Brain microvascular endothelial cell (primary cell): ENCODE data around the gene FLII.

ENCODE experiments used
- DNase-seq: peaks from one replicate; pipeline ENCODE4 v3.0.0-alpha.2; 2020
- H3K27ac ChIP-seq: fragments of 250-450 bp; sonication (Bioruptor Pico); 2 replicates; pipeline ENCODE4 v1.5.1; 2020; ENCODE audit warnings: mild to moderate bottlenecking, moderate library complexity
- H3K27me3 ChIP-seq: fragments of 250-450 bp; sonication (Bioruptor Pico); replicated peaks from 2 replicates; pipeline ENCODE4 v1.5.1; 2020; ENCODE audit warnings: mild to moderate bottlenecking
- H3K36me3 ChIP-seq: fragments of 250-450 bp; sonication (Bioruptor Pico); replicated peaks from 2 replicates; pipeline ENCODE4 v1.5.1; 2020; ENCODE audit warnings: mild to moderate bottlenecking
- H3K4me3 ChIP-seq: 2 replicates; pipeline ENCODE4 v1.5.1; 2011; ENCODE audit warnings: low read depth, mild to moderate bottlenecking, control low read depth, low read length, moderate library complexity
- CTCF ChIP-seq: IDR thresholded peaks from 2 replicates; pipeline ENCODE4 v1.5.1; 2011; ENCODE audit warnings: low read depth, mild to moderate bottlenecking, moderate library complexity, low read length, control low read depth, inconsistent platforms; ENCODE audit errors: missing control alignments
- in situ Hi-C: cut with HindIII; loops from 2 replicates; pipeline ENCODE4 v1.10.0; 2017; ENCODE audit warnings: low sequenced_read_pairs, low pct_ligation_motif_present

The FLII gene

GRCh38 chr17:18270046-18270931 is 11.8 kb upstream of the FLII start:
- no peaks in the 10 kb centered on the region for H3K27me3 ChIP-seq
- H3K36me3 ChIP-seq, result peaks cover 18% of the 10 kb centered on the region
- in situ Hi-C loops, result no loop called here
- DNase-seq, result no peak
- no peak overlapping the region for H3K27ac ChIP-seq
- TF ChIP-seq CTCF, result no peak
- no peak overlapping the region for H3K4me3 ChIP-seq

- TF ChIP-seq CTCF, result no peak
- Histone ChIP-seq H3K36me3 (peaks cover 13% of the 10 kb centered on the region), H3K27me3 (no peaks in the 10 kb centered on the region), H3K27ac (no peak overlapping the region), H3K4me3 (no peak overlapping the region)
- DNase-seq, result no peak
- in situ Hi-C loops, result no loop called here
Observed at GRCh38 chr17:18267927-18268711, 9.6 kb upstream of the FLII start.

- no peak overlapping the region for H3K27ac ChIP-seq
- no peaks in the 10 kb centered on the region for H3K27me3 ChIP-seq
- DNase-seq, result no peak
- in situ Hi-C loops, result no loop called here
- TF ChIP-seq CTCF, result no peak
- H3K36me3 ChIP-seq, result peaks cover 13% of the 10 kb centered on the region
- H3K4me3 ChIP-seq, result no peak overlapping the region
Observed at GRCh38 chr17:18267366-18267765, 8.8 kb upstream of the FLII start.

- no peak for TF ChIP-seq CTCF
- H3K27me3 ChIP-seq, result no peaks in the 10 kb centered on the region
- in situ Hi-C loops, result no loop called here
- H3K27ac ChIP-seq, result no peak overlapping the region
- DNase-seq, result no peak
- no peak overlapping the region for H3K4me3 ChIP-seq
- peaks cover 13% of the 10 kb centered on the region for H3K36me3 ChIP-seq
Observed at GRCh38 chr17:18263885-18264682, 5.5 kb upstream of the FLII start.

DNA sequence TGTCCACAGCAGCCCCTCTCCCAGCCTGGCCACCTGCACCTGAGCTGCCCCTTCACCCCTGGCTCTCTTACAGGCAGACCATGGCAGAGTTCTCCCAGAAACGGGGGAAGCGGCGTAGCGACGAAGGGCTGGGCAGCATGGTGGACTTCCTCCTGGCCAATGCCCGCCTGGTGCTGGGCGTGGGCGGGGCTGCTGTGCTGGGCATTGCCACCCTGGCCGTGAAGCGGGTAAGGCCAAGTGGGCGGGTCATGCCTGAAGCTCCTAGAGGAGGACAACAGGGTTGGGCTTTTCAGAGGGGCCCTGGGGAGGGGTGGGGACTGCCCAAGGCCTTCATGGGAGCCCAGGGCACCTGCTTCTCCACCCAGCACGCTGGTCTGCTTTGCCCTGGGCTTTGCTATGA is 4.1 kb upstream of the FLII start:
- in situ Hi-C loops, result no loop called here
- Histone ChIP-seq H3K36me3 (peaks cover 13% of the 10 kb centered on the region), H3K27me3 (no peaks in the 10 kb centered on the region), H3K4me3 (no peak overlapping the region), H3K27ac (no peak overlapping the region)
- no peak for TF ChIP-seq CTCF
- DNase-seq, result no peak
